GM12878 (cell line): ENCODE data around the gene CERK. TPM values are rescaled to one million over a fixed set of nuclear protein-coding genes. Genes with fewer than 3 reads are reported as not detected.

Source experiments
- ATF7 ChIP-seq: fragments of 450-650 bp; IDR thresholded peaks from 2 replicates; pipeline ENCODE4 v1.6.1; 2016; ENCODE audit warnings: low read depth, mild to moderate bottlenecking
- E2F4 ChIP-seq: IDR thresholded peaks from 2 replicates; pipeline ENCODE4 v1.6.1; 2012; ENCODE audit warnings: low read depth, low read length, improper control_type of control experiment
- EED ChIP-seq: sonication (generic); IDR thresholded peaks from 2 replicates; pipeline ENCODE4 v1.6.1; 2016; ENCODE audit warnings: antibody characterized with exemption, low read depth
- IRF3 ChIP-seq: fragments of 450-650 bp; IDR thresholded peaks from 2 replicates; pipeline ENCODE4 v1.6.1; 2014; ENCODE audit warnings: mild to moderate bottlenecking
- PBX3 ChIP-seq: IDR thresholded peaks from 2 replicates; pipeline ENCODE4 v1.6.1; 2011; ENCODE audit warnings: mild to moderate bottlenecking, low read depth, low read length, moderate library complexity; ENCODE audit not compliant: insufficient replicate concordance
- SKIL ChIP-seq: fragments of 450-650 bp; IDR thresholded peaks from 2 replicates; pipeline ENCODE4 v1.6.1; 2017; ENCODE audit warnings: mild to moderate bottlenecking, low read depth, inconsistent platforms; ENCODE audit not compliant: poor library complexity, severe bottlenecking
- USF2 ChIP-seq: IDR thresholded peaks from 2 replicates; pipeline ENCODE4 v1.6.1; 2011; ENCODE audit warnings: low read depth, low read length, improper control_type of control experiment, borderline replicate concordance
- polyA plus RNA-seq, 11 experiments: library from polyadenylated mRNA; depleted of rRNA in 4 of 11; unstranded in 6 of 11; stranded (reverse) in 5 of 11; fragments of >200 nt; fragmentation: Nextera tagmentation in 4 of 11; fragmentation: Illumina TruSeq in 1 of 11; extraction: Ambion mirVana in 4 of 11; extraction: Trizol in 1 of 11; gene quantifications; 1 replicate in 1 of 11; 2 replicates in 10 of 11; pipeline versions ENCODE4 v1.2.1 to v1.2.3, GENCODE V29; 2011 to 2016; ENCODE audit warnings: inconsistent platforms in 2 of 11, missing spikeins in 2 of 11, low read depth in 1 of 11
- total RNA-seq, 4 experiments: library from RNA; depleted of rRNA in 3 of 4; stranded (reverse); fragments of >200 nt in 3 of 4; fragmentation: Illumina TruSeq in 1 of 4; extraction: Trizol in 1 of 4; gene quantifications; 2 replicates each; pipeline versions ENCODE4 v1.2.1 to v1.2.3, GENCODE V29; 2013 to 2021

CERK gene
- total and polyA plus RNA-seq, 10 of the 15 experiments (the other 5 are each of a cell fraction or from before 2014, with no cell fraction given): 4.0 to 41.1 (median 30.2) TPM

- TF ChIP-seq PBX3: no peak
- TF ChIP-seq EED: no peak
- no peak for TF ChIP-seq E2F4
- TF ChIP-seq USF2: no peak
- no peak for TF ChIP-seq ATF7
- TF ChIP-seq SKIL: no peak
- no peak for TF ChIP-seq IRF3
Measured at GRCh38 chr22:46678785-46679700, 59.0 kb downstream of the CERK start (continued).
